ENCODE results near the gene LDLRAD4.

Gene LDLRAD4

GRCh38 chr18:13371689-13372418 is 153.3 kb downstream of the LDLRAD4 start:
- DNase-seq (ENCODE audit: low read depth) = no peak
- no peak overlapping the region for H3K4me3 ChIP-seq (ENCODE audit: low read length)
- no peak for TF ChIP-seq CTCF (IDR thresholded peaks at IDR 0.05; ENCODE audit: insufficient read depth, low read depth, low read length, missing control alignments)

- no peak for TF ChIP-seq CTCF (IDR thresholded peaks at IDR 0.05; ENCODE audit: insufficient read depth, low read depth, low read length, missing control alignments)
- DNase-seq (ENCODE audit: low read depth) = no peak
- no peak overlapping the region for H3K4me3 ChIP-seq (ENCODE audit: low read length)
Measured at GRCh38 chr18:13372531-13372951, 154.0 kb downstream of the LDLRAD4 start.

GRCh38 chr18:13374096-13374467 is 155.5 kb downstream of the LDLRAD4 start:
- DNase-seq (ENCODE audit: low read depth) = no peak
- TF ChIP-seq CTCF (IDR thresholded peaks at IDR 0.05; ENCODE audit: insufficient read depth, low read depth, low read length, missing control alignments) = no peak
- H3K4me3 ChIP-seq (ENCODE audit: low read length) = no peak overlapping the region

GRCh38 chr18:13374468-13375301 is 156.1 kb downstream of the LDLRAD4 start:
- TF ChIP-seq CTCF (IDR thresholded peaks at IDR 0.05; ENCODE audit: insufficient read depth, low read depth, low read length, missing control alignments) = no peak
- no peak overlapping the region for H3K4me3 ChIP-seq (ENCODE audit: low read length)

GRCh38 chr18:13375302-13376255 is 157.0 kb downstream of the LDLRAD4 start:
- no peak for TF ChIP-seq CTCF (IDR thresholded peaks at IDR 0.05; ENCODE audit: insufficient read depth, low read depth, low read length, missing control alignments)
- H3K4me3 ChIP-seq (ENCODE audit: low read length) = no peak overlapping the region
- peak; percentile 24 for DNase-seq (ENCODE audit: low read depth)

More at GRCh38 chr18:13374468-13375301, 156.1 kb downstream of the LDLRAD4 start:
- no peak for DNase-seq (ENCODE audit: low read depth)

- no peak for DNase-seq (ENCODE audit: low read depth)
- TF ChIP-seq CTCF (IDR thresholded peaks at IDR 0.05; ENCODE audit: insufficient read depth, low read depth, low read length, missing control alignments) = no peak
- no peak overlapping the region for H3K4me3 ChIP-seq (ENCODE audit: low read length)
Measured at GRCh38 chr18:13376298-13376840, 157.8 kb downstream of the LDLRAD4 start.

All from epithelial cell of esophagus (primary cell).